Measurements from ENCODE around the gene AQP3. TPM values are rescaled to one million over a fixed set of nuclear protein-coding genes. Genes with fewer than 3 reads are reported as not detected.
"Not testable (repeated sequence)": the region's sequence is repeated elsewhere in the genome, so short reads cannot be mapped to it uniquely, and the experiment has no call there.

The AQP3 gene
- total RNA-seq, 1 experiment from 2014 or later, result 20.6 TPM

- not testable (repeated sequence) for H3K27ac ChIP-seq; H3K9me3 ChIP-seq (replicated peaks); H3K27me3 ChIP-seq; H3K4me1 ChIP-seq; H3K36me3 ChIP-seq; DNase-seq; H3K4me3 ChIP-seq
These were observed 7.3 kb upstream of the AQP3 start for GRCh38 chr9:33454661-33455026.

- Histone ChIP-seq H3K27me3 (no peaks in the 10 kb centered on the region), H3K4me3 (no peak overlapping the region), H3K9me3 (replicated peaks) (no peaks in the 10 kb centered on the region), H3K36me3 (no peaks in the 10 kb centered on the region), H3K4me1 (peaks cover 7% of the 10 kb centered on the region; the same call in 1 of the 2 replicates), H3K27ac (no peak overlapping the region)
- no peak for DNase-seq
These were observed 6.7 kb upstream of the AQP3 start for GRCh38 chr9:33453999-33454660.

- H3K36me3 ChIP-seq, result no peaks in the 10 kb centered on the region
These were observed 6.0 kb upstream of the AQP3 start for GRCh38 chr9:33453286-33453860.

GRCh38 chr9:33452828-33453271, 5.5 kb upstream of the AQP3 start:
- H3K9me3 ChIP-seq (replicated peaks), result no peaks in the 10 kb centered on the region
- peak; percentile 82 to 90 for DNase-seq
- H3K36me3 ChIP-seq, result no peaks in the 10 kb centered on the region
- no peaks in the 10 kb centered on the region for H3K27me3 ChIP-seq
- peaks cover 11% of the 10 kb centered on the region; the same call in 1 of the 2 replicates for H3K4me1 ChIP-seq
- H3K4me3 ChIP-seq, result no peak overlapping the region
- H3K27ac ChIP-seq, result no peak overlapping the region

More at GRCh38 chr9:33453286-33453860, 6.0 kb upstream of the AQP3 start:
- Histone ChIP-seq H3K27ac (no peak overlapping the region), H3K4me1 (peaks cover 7% of the 10 kb centered on the region; the same call in 1 of the 2 replicates), H3K4me3 (no peak overlapping the region), H3K9me3 (replicated peaks) (no peaks in the 10 kb centered on the region), H3K27me3 (no peaks in the 10 kb centered on the region)
- DNase-seq, result no peak

GRCh38 chr9:33450621-33451146, 3.3 kb upstream of the AQP3 start:
- DNase-seq, result no peak
- Histone ChIP-seq H3K4me1 (peaks cover 17% of the 10 kb centered on the region), H3K36me3 (no peaks in the 10 kb centered on the region), H3K4me3 (no peak overlapping the region), H3K27ac (no peak overlapping the region), H3K9me3 (replicated peaks) (no peaks in the 10 kb centered on the region), H3K27me3 (no peaks in the 10 kb centered on the region)

GRCh38 chr9:33449715-33450114, 2.3 kb upstream of the AQP3 start:
- Histone ChIP-seq H3K9me3 (replicated peaks) (no peaks in the 10 kb centered on the region), H3K4me3 (no peak overlapping the region), H3K27me3 (no peaks in the 10 kb centered on the region), H3K4me1 (peaks cover 24% of the 10 kb centered on the region), H3K36me3 (no peaks in the 10 kb centered on the region), H3K27ac (no peak overlapping the region)
- no peak for DNase-seq

- Histone ChIP-seq H3K27me3 (no peaks in the 10 kb centered on the region), H3K27ac (peak overlapping the region; percentile 89), H3K36me3 (no peaks in the 10 kb centered on the region), H3K9me3 (replicated peaks) (no peaks in the 10 kb centered on the region), H3K4me1 (peaks cover 20% of the 10 kb centered on the region), H3K4me3 (peak overlapping the region; percentile 64)
- DNase-seq, result peak; percentile 36 to 84
These were observed 583 bp upstream of the AQP3 start for GRCh38 chr9:33447799-33448553.

- Histone ChIP-seq H3K36me3 (no peaks in the 10 kb centered on the region), H3K4me1 (peaks cover 17% of the 10 kb centered on the region), H3K27me3 (no peaks in the 10 kb centered on the region), H3K9me3 (replicated peaks) (no peaks in the 10 kb centered on the region), H3K27ac (peak overlapping the region; percentile 89), H3K4me3 (peak overlapping the region; percentile 64)
- DNase-seq, result peak; percentile 54 to 73
These were observed 1.0 kb downstream of the AQP3 start for GRCh38 chr9:33446240-33446945.

GRCh38 chr9:33445389-33446239, 1.8 kb downstream of the AQP3 start:
- Histone ChIP-seq H3K4me1 (peaks cover 17% of the 10 kb centered on the region), H3K27me3 (no peaks in the 10 kb centered on the region), H3K9me3 (replicated peaks) (no peaks in the 10 kb centered on the region), H3K36me3 (no peaks in the 10 kb centered on the region), H3K27ac (peak overlapping the region; percentile 89), H3K4me3 (peak overlapping the region; percentile 64)
- DNase-seq, result peak; percentile 35 to 70

- Histone ChIP-seq H3K4me3 (no peak overlapping the region), H3K36me3 (no peaks in the 10 kb centered on the region), H3K27ac (no peak overlapping the region), H3K27me3 (no peaks in the 10 kb centered on the region), H3K9me3 (replicated peaks) (no peaks in the 10 kb centered on the region), H3K4me1 (peaks cover 17% of the 10 kb centered on the region)
- DNase-seq, result no peak
These were observed 3.8 kb downstream of the AQP3 start for GRCh38 chr9:33443464-33444154.

- Histone ChIP-seq H3K27me3 (no peaks in the 10 kb centered on the region), H3K4me1 (peaks cover 15% of the 10 kb centered on the region), H3K36me3 (no peaks in the 10 kb centered on the region), H3K9me3 (replicated peaks) (no peaks in the 10 kb centered on the region), H3K27ac (no peak overlapping the region), H3K4me3 (no peak overlapping the region)
- DNase-seq, result no peak
These were observed 4.3 kb downstream of the AQP3 start for GRCh38 chr9:33443047-33443446.

GRCh38 chr9:33442125-33442524, 5.3 kb downstream of the AQP3 start:
- Histone ChIP-seq H3K4me3 (no peak overlapping the region), H3K36me3 (no peaks in the 10 kb centered on the region), H3K4me1 (peaks cover 12% of the 10 kb centered on the region), H3K27me3 (no peaks in the 10 kb centered on the region), H3K9me3 (replicated peaks) (no peaks in the 10 kb centered on the region), H3K27ac (no peak overlapping the region)
- DNase-seq, result no peak

- Histone ChIP-seq H3K4me1 (peaks cover 12% of the 10 kb centered on the region), H3K9me3 (replicated peaks) (no peaks in the 10 kb centered on the region), H3K27ac (no peak overlapping the region), H3K36me3 (no peaks in the 10 kb centered on the region), H3K4me3 (no peak overlapping the region), H3K27me3 (no peaks in the 10 kb centered on the region)
- DNase-seq, result no peak
These were observed 6.8 kb downstream of the AQP3 start for GRCh38 chr9:33440609-33441008.

Data from SJCRH30 (cell line).